Retinal pigment epithelial cell (primary cell): ENCODE results near the gene USP25.

Experiments
- DNase-seq: peaks from one replicate; pipeline ENCODE4 v3.0.0-alpha.2; 2010; ENCODE audit warnings: low read depth
- H3K4me3 ChIP-seq: 2 replicates; pipeline ENCODE4 v1.5.1; 2011; ENCODE audit warnings: mild to moderate bottlenecking, low read length, control low read depth, moderate library complexity
- CTCF ChIP-seq: conservative IDR thresholded peaks from 2 replicates; pipeline ENCODE4 v1.5.1; 2011; ENCODE audit warnings: low read depth, low read length, control low read depth, inconsistent platforms

The USP25 gene

DNA sequence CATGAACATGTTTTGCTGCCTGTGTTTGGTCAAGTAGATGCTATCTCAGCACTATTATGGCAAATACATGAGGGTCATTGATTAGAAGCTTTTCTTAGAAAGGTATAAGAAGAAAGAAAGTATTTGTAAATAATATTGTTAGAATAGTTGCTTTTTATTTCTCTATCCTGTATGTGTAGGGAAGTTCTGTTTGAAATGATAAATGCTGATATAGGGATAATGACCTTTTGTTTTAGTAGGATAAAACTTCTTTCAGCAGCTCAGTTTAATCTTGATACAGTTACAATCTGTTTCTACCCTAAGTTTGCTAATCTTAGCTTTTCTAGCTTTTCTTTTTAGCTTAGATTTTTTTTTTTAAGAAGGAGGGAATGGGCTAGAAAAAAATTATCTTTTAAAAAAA is 63.3 kb downstream of the USP25 start:
- DNase-seq: no peak
- no peak for TF ChIP-seq CTCF

DNA sequence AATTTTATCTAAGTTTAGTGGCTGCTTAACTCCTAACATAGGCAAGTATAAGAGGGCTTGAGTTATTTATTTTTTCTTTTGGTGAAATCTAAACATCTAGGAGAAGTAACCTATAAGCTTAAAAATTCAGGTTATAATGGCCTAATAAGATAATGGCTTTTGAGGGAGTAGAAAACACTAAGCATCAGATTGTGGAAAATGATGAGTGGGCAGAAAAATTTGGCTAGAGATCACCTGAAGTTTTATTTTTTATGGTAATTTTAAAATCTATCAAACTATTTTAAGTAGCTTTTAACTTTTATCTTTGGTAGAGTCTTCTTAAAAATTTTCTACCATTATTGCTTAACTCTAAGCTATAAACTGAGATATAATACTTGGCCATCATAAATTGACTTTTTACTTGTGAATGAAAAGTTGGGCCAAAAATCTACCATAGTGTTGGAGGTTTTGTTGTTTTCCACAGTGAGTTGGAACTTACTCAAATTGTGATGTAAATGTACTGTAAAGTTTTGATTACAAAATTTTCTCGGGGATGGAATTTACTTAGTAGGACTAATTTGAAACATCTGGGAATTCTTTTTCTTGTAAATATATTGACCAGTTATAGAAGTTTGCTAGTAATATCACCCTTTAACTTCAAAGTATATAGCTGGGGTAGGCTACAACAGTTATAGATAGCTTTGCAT is 63.9 kb downstream of the USP25 start:
- H3K4me3 ChIP-seq: no peak overlapping the region
- no peak for DNase-seq
- TF ChIP-seq CTCF: no peak

More for the DNA sequence above, 63.3 kb downstream of the USP25 start:
- no peak overlapping the region for H3K4me3 ChIP-seq

GRCh38 chr21:15794277-15794912 is 64.6 kb downstream of the USP25 start:
- no peak for DNase-seq
- H3K4me3 ChIP-seq: no peak overlapping the region
- TF ChIP-seq CTCF: no peak

DNA sequence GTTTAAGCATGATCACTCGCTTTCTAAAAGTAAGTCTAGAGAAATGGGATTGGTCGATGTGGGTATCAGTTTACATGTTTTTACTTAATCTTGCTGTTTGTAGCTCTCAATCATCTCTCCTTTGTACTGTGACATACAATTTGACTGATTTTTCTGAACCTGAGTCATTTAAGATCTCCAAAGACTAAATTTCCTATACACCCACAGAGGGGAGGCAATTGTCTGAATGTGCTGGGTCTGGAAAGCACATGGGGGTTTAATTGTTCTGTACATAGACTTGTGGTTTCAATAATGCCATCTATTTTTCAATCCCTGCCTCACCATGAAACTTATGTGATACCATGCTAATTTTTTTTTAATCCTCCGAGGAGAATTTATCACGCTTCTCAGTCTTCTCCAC is 65.8 kb downstream of the USP25 start:
- TF ChIP-seq CTCF: no peak
- no peak for DNase-seq

DNA sequence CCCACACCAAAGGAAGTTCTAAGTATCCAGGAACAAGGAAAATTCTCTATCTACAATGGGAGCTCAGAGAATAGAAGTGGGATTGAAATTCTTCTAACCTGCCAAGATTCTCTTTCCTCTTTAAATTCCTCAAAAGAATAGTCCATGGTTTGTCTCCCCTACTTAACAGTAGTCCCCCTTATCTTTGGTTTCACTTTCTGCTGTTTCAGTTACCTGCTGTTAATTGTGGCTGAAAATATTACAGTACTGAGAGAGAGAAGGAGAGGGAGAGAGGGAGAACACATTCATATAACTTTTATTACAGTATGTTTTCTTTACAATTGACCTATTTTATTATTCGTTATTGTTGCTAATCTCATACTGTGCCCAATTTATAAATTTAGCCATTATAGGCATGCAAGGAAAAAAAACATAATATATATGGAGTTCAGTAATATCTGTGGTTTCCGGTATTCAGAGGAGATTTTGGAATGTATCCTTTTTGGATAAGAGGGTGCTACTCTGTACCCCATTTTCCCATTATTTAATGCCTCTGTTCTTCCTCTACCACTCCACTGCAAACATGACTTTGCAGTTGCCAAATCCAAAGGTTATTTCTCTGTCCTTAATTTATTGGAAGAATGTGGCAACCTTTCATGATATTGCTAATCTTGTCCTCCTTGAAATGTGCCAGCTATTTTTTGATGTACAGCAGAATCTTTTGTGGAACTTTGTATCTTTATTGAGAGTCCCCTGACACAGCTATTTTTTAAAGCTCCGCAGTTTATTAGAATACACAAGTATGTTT is 68.0 kb downstream of the USP25 start:
- no peak overlapping the region for H3K4me3 ChIP-seq
- TF ChIP-seq CTCF: no peak
- no peak for DNase-seq

More for the DNA sequence above, 65.8 kb downstream of the USP25 start:
- no peak overlapping the region for H3K4me3 ChIP-seq

- TF ChIP-seq CTCF: no peak
- H3K4me3 ChIP-seq: no peak overlapping the region
- no peak for DNase-seq
Observed at GRCh38 chr21:15801352-15801863, 71.6 kb downstream of the USP25 start.
